Common myeloid progenitor, CD34-positive (primary cell): ENCODE data around the gene SNRNP200.

Experiments used
- CTCF ChIA-PET: fragments of 350-600 bp; sonication (Branson Sonifier 250); formaldehyde crosslinking; loops from one replicate; lab custom pipeline; 2021; ENCODE audit warnings: antibody characterized with exemption; lab: Charles Lee
- POLR2A ChIA-PET: fragments of 350-600 bp; sonication (Branson Sonifier 250); formaldehyde crosslinking; loops from one replicate; lab custom pipeline; 2021; ENCODE audit warnings: antibody characterized with exemption; lab: Charles Lee
- DNase-seq, 3 donors: peaks; one replicate each; pipeline versions ENCODE4 v3.0.0 to v3.0.0-alpha.2; 2013
- H3K27ac ChIP-seq, 2 experiments: 1 replicate in 1 of 2; 2 replicates in 1 of 2; pipeline ENCODE4 v1.7.0; 2013; ENCODE audit warnings: inconsistent platforms in 2 of 2, low read length in 2 of 2, mild to moderate bottlenecking in 2 of 2, low read depth in 1 of 2, moderate library complexity in 1 of 2; ENCODE audit not compliant: severe bottlenecking in 2 of 2, insufficient read depth in 1 of 2, poor library complexity in 1 of 2
- H3K27me3 ChIP-seq, 5 experiments: replicated peaks in 2 of 5; 1 replicate in 3 of 5; 2 replicates in 2 of 5; pipeline versions ENCODE4 v1.6.1 to v1.7.0; 2013; ENCODE audit warnings: low read length in 4 of 5, mild to moderate bottlenecking in 2 of 5, moderate library complexity in 2 of 5, inconsistent platforms in 1 of 5; ENCODE audit not compliant: insufficient read depth in 5 of 5, control insufficient read depth in 4 of 5
- H3K36me3 ChIP-seq, 4 experiments: 1 replicate in 2 of 4; 2 replicates in 2 of 4; pipeline versions ENCODE4 v1.6.1 to v1.7.0; 2013; ENCODE audit warnings: low read length in 3 of 4, control low read depth in 1 of 4, mild to moderate bottlenecking in 1 of 4; ENCODE audit not compliant: control insufficient read depth in 4 of 4, insufficient read depth in 4 of 4
- H3K4me1 ChIP-seq, 4 experiments: 1 replicate in 3 of 4; 2 replicates in 1 of 4; pipeline versions ENCODE4 v1.6.1 to v1.7.1; 2013; ENCODE audit warnings: low read length in 3 of 4, mild to moderate bottlenecking in 3 of 4, control low read depth in 1 of 4, inconsistent platforms in 1 of 4, moderate library complexity in 1 of 4; ENCODE audit not compliant: control insufficient read depth in 4 of 4, insufficient read depth in 4 of 4; ENCODE audit errors: control extremely low read depth in 1 of 4
- H3K4me3 ChIP-seq, 7 experiments: 1 replicate in 4 of 7; 2 replicates in 3 of 7; pipeline versions ENCODE4 v1.5.1 to v1.7.0; 2013; ENCODE audit warnings: mild to moderate bottlenecking in 7 of 7, low read length in 6 of 7, moderate library complexity in 6 of 7, inconsistent platforms in 2 of 7, low read depth in 2 of 7, control low read depth in 1 of 7; ENCODE audit not compliant: insufficient read depth in 4 of 7, control insufficient read depth in 1 of 7; ENCODE audit errors: extremely low read depth in 1 of 7
- H3K9me3 ChIP-seq, 5 experiments: 1 replicate in 4 of 5; 2 replicates in 1 of 5; pipeline versions ENCODE4 v1.6.1 to v1.7.1; 2013; ENCODE audit warnings: low read length in 4 of 5, mild to moderate bottlenecking in 2 of 5, inconsistent platforms in 1 of 5, low read depth in 1 of 5, moderate library complexity in 1 of 5; ENCODE audit not compliant: control insufficient read depth in 4 of 5, insufficient read depth in 2 of 5; ENCODE audit errors: control extremely low read depth in 1 of 5
- WGBS: methylation state at CpG from one replicate; pipeline ENCODE4 v1.1.5; 2013; ENCODE audit not compliant: insufficient coverage; 5-methylcytosine and 5-hydroxymethylcytosine counted together

The SNRNP200 gene

DNA sequence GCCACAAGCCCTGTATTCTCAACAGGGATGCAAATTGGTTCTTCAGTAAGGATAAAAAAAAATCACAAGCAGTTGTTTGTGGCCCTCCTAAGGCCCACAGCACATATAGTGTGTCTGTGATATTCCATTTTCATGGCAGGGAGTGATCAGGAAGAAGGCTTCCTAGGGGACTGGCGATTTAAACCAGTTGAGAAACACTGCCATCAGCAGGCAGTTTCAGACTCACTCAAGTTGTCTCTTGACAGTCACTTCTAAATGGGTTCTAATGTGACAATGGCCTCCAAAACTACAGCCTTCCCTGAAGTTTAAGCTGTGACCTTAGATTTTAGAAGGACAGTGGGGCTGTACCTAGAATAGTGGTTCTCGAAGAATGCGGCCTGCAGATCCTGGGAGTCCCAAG lies 33.4 kb downstream of the SNRNP200 start:
- peaks cover 0 to 9% (median 7%) of the 10 kb centered on the region in 4 experiments for H3K4me1 ChIP-seq
- no peaks in the 10 kb centered on the region for H3K27me3 ChIP-seq
- WGBS, result 95% methylated on average over 3 of the region's 3 CpGs
- no peak overlapping the region for H3K27ac ChIP-seq
- no peaks in the 10 kb centered on the region for H3K9me3 ChIP-seq
- H3K36me3 ChIP-seq, result peaks cover 20 to 77% (median 48%) of the 10 kb centered on the region in 4 experiments
- no peak for DNase-seq
- H3K4me3 ChIP-seq, result no peak overlapping the region
- CTCF ChIA-PET, result interaction anchor here (1.1 kb wide), 1 partner anchor 73 kb away, joined by 3 read pairs; no protein-coding TSS in a partner anchor
- POLR2A ChIA-PET, result no interaction called here

DNA sequence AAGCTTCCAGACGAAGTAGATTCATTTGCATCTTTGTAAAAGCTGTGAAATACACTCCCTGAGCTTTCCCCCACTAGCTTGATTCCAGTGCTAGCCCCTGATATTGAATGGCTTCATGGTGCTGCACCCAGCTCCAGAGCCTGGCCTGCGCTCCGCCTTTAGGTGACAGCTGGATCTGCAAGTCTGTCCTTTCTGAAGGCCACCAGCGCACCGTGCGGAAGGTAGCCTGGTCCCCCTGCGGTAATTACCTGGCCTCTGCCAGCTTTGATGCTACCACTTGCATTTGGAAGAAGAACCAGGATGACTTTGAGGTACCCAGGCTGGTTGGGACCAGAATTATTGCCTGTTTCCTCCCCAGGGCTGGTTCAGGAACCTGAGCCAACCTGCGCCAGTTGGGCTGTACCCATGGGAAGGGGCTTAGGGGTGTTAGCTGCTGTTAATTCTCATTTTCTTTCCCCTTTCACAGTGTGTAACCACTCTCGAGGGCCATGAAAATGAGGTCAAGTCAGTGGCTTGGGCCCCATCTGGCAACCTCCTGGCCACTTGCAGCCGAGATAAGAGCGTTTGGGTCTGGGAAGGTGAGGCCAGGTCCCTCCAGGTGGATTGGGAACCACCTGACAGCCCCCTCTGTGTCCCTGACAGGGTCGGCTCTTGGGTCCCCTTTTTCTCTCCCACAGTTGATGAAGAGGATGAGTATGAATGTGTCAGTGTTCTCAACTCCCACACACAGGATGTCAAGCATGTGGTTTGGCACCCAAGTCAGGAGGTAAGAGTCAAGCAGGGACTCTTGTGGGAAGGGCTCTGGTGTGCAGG lies 38.0 kb downstream of the SNRNP200 start:
- no peaks in the 10 kb centered on the region for H3K27me3 ChIP-seq
- 91% methylated on average over 9 of the region's 12 CpGs for WGBS
- peak overlapping the region in 1 of 2 experiments; percentile 90 for H3K27ac ChIP-seq
- H3K9me3 ChIP-seq, result no peaks in the 10 kb centered on the region
- H3K36me3 ChIP-seq, result peaks cover 12 to 54% (median 37%) of the 10 kb centered on the region in 4 experiments
- H3K4me3 ChIP-seq, result peak overlapping the region in 5 of 7 experiments; percentile 91 to 100 (median 97)
- peak; percentile 66 to 84 (median 82) for DNase-seq
- ChIA-PET POLR2A (interaction anchor here (0.6 to 2.0 kb wide), 2 partner anchors 128 to 548 kb away, joined by 4 to 5 read pairs; no protein-coding TSS in a partner anchor), CTCF (interaction anchor here (0.7 to 6.2 kb wide), 16 partner anchors 9 to 274 kb away, joined by 3 to 59 read pairs (median 4); partner anchors contain the start of gene ASTL)
- peaks cover 9 to 32% (median 26%) of the 10 kb centered on the region in 4 experiments for H3K4me1 ChIP-seq

DNA sequence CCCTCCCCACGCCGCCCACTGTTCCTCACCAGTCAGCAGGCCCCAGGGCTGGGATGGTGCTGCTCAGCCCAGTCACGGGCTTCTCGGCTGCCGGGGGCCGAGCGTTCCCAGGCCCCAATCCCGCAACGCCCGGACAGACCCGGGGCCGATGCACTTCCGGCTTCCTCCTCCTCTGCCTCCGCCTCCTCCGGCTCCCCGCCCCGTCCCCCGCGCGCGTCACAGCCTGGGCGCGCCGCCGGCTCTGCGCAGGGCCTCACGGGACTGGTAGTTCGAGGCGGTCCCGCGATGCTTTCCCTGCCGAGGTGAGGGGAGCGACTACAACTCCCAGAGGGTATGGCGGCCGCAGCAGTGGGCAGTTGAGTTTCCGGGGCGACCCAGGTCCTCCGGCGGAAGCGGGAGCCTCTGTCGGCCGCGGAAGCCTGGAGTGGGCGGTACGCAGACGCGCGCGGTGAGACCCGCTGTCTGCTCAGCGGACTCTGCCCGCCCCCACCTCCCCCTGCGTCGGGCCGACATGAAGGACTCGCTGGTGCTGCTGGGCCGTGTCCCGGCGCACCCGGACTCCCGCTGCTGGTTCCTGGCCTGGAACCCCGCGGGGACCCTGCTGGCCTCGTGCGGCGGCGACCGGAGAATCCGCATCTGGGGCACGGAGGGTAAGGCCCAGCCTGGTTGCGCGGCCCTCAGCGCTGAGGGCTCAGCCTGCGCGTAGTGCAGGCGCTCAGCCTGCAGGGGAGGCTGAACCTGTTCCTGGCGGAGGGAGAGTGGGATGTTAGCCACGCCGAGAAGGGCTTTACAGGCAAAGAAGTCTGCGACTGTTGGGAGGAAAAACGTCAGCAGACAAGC lies 39.3 kb downstream of the SNRNP200 start, which contains the start of the genes CIAO1 and TMEM127:
CIAO1 (plus strand) TSS at position 386 of the 840 bp plus-strand sequence; CDS start at position 512, 126 bp downstream.
TMEM127 (minus strand) TSS at position 158 of the 840 bp plus-strand sequence. CDS start 616 bp downstream, outside the sequence.
- peak; percentile 95 to 99 (median 98) for DNase-seq
- Histone ChIP-seq H3K36me3 (peaks cover 14 to 48% (median 33%) of the 10 kb centered on the region in 4 experiments), H3K27ac (peak within 1 kb of the TSS; percentile 78 to 90), H3K4me1 (peaks cover 9 to 36% (median 32%) of the 10 kb centered on the region in 4 experiments), H3K4me3 (peak within 1 kb of the TSS; percentile 72 to 100 (median 94)), H3K9me3 (no peaks in the 10 kb centered on the region), H3K27me3 (no peaks in the 10 kb centered on the region)
- ChIA-PET CTCF (interaction anchor here (0.6 to 6.2 kb wide), 14 partner anchors 11 to 282 kb away, joined by 3 to 59 read pairs (median 4); partner anchors contain the start of gene ASTL), POLR2A (interaction anchor here (0.6 to 2.0 kb wide), 3 partner anchors 39 to 1434 kb away, joined by 3 to 5 read pairs (median 3); no protein-coding TSS in a partner anchor)
- WGBS, result 0% methylated on average over 66 of the region's 81 CpGs

DNA sequence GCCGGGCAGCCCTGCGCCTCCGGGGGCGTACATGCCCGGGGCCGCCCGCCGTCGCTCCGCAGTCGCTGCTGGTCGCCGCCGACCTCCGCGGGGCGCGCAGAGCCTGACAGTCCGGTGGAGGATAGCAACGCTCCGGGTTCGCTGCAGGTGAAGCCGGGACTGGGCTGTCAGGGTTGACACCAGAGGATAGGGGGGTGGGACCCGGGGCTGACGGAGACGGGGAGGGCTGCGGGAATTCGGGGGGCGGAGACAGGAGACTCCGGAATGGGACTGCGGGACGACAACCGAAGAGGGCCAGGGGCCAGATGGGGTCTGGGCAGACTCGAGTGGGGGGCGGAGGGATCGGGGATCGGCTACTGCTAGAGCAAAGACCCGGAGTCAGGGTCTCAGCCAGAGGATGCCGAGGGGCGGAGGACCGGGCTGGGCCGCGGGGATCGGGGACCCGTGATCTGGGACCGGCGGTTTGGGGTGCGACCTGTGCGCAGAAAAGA lies 40.0 kb downstream of the SNRNP200 start:
- ChIA-PET CTCF (interaction anchor here (0.6 to 6.2 kb wide), 13 partner anchors 11 to 283 kb away, joined by 3 to 59 read pairs (median 4); partner anchors contain the start of gene ASTL), POLR2A (interaction anchor here (0.6 to 2.0 kb wide), 2 partner anchors 39 to 126 kb away, joined by 3 to 5 read pairs; no protein-coding TSS in a partner anchor)
- peaks cover 11 to 42% (median 38%) of the 10 kb centered on the region in 4 experiments for H3K4me1 ChIP-seq
- WGBS, result 0% methylated on average over 28 of the region's 49 CpGs
- peak in 1 of 3 donors; percentile 70 for DNase-seq
- no peaks in the 10 kb centered on the region for H3K27me3 ChIP-seq
- H3K27ac ChIP-seq, result peak overlapping the region; percentile 78 to 90
- H3K9me3 ChIP-seq, result no peaks in the 10 kb centered on the region
- H3K36me3 ChIP-seq, result peaks cover 14 to 44% (median 29%) of the 10 kb centered on the region in 4 experiments
- peak overlapping the region; percentile 72 to 100 (median 94) for H3K4me3 ChIP-seq

DNA sequence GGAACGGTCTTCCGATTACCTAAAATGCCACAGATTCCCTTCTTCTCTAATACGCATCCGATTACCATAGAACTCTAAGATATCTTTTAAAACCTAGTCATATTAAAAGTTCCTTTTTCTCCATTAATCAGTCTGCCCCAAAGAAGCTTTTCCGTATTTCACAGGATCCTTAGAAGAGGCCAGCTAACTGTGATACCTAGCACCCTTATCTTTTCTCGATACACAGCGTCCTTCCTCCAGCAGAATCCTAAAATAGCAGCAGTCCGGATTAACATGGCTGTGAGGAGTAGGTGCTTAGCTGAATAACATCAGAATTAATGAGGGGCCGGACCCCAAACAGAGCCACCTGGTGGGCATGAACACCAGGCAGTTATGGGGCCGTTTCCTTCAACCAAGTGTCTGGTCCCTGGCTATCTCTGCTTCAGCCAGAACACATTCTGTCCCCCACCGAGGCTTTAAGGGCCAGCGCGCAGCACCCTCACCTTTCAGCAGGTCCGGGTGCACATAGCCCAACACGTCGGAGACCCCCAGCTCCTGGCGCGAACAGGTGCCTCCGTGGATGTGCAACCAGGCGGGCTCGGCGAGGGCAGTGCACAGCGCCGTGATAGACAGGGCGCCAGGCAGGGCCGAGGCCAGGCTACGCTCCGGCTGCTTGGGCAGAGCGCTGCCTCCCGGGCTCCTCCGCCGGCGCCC lies 40.5 kb downstream of the SNRNP200 start:
- no peaks in the 10 kb centered on the region for H3K27me3 ChIP-seq
- peak; percentile 66 to 72 (median 67) for DNase-seq
- WGBS, result 17% methylated on average over 28 of the region's 33 CpGs
- peaks cover 14 to 47% (median 29%) of the 10 kb centered on the region in 4 experiments for H3K36me3 ChIP-seq
- ChIA-PET POLR2A (interaction anchor here (0.8 kb wide), 1 partner anchor 122 kb away, joined by 3 read pairs; no protein-coding TSS in a partner anchor), CTCF (interaction anchor here (0.7 to 6.2 kb wide), 15 partner anchors 11 to 148 kb away, joined by 3 to 59 read pairs (median 4); partner anchors contain the start of genes ASTL and STARD7)
- no peaks in the 10 kb centered on the region for H3K9me3 ChIP-seq
- peaks cover 13 to 48% (median 44%) of the 10 kb centered on the region in 4 experiments for H3K4me1 ChIP-seq
- peak overlapping the region; percentile 15 to 90 for H3K27ac ChIP-seq
- H3K4me3 ChIP-seq, result peak overlapping the region; percentile 72 to 100 (median 94)
